Measurements from ENCODE around the gene HTD2.

The HTD2 gene

GRCh38 chr3:58291671-58292338 lies 14.5 kb upstream of the HTD2 start:
- Histone ChIP-seq H3K4me3 (ENCODE audit: low read length) (no peak overlapping the region), H3K27ac (ENCODE audit: low read length) (no peak overlapping the region), H4K20me1 (ENCODE audit: insufficient read depth, low read length) (no peaks in the 10 kb centered on the region), H3K27me3 (replicated peaks; ENCODE audit: insufficient read depth, low read length) (no peaks in the 10 kb centered on the region), H3K4me2 (ENCODE audit: low read depth, low read length) (no peak overlapping the region), H3K9ac (ENCODE audit: low read length) (no peak overlapping the region), H3K9me2 (replicated peaks; ENCODE audit: insufficient read depth, low read length) (no peaks in the 10 kb centered on the region), H3K36me3 (replicated peaks; ENCODE audit: insufficient read depth, low read length) (no peaks in the 10 kb centered on the region), H3K9me3 (replicated peaks; ENCODE audit: insufficient read depth, low read length) (no peaks in the 10 kb centered on the region), H3K4me1 (ENCODE audit: low read length) (no peaks in the 10 kb centered on the region), H3K79me2 (ENCODE audit: low read length) (no peaks in the 10 kb centered on the region), H2AFZ (ENCODE audit: low read length) (no peak overlapping the region), H3F3A (ENCODE audit: insufficient read depth, low read length) (no peaks in the 10 kb centered on the region)
- DNase-seq = no peak
- TF ChIP-seq EZH2phosphoT487 (IDR thresholded peaks at IDR 0.05; ENCODE audit: low read length) (no peak), EZH2 (optimal IDR thresholded peaks at IDR 0.05; ENCODE audit: low read depth, low read length) (no peak), CTCF (IDR thresholded peaks at IDR 0.05; ENCODE audit: low read length) (no peak)

GRCh38 chr3:58292866-58293265 lies 13.5 kb upstream of the HTD2 start:
- Histone ChIP-seq H3K4me3 (ENCODE audit: low read length) (no peak overlapping the region), H3K9ac (ENCODE audit: low read length) (no peak overlapping the region), H3K36me3 (replicated peaks; ENCODE audit: insufficient read depth, low read length) (no peaks in the 10 kb centered on the region), H3K79me2 (ENCODE audit: low read length) (no peaks in the 10 kb centered on the region), H3K4me2 (ENCODE audit: low read depth, low read length) (no peak overlapping the region), H3F3A (ENCODE audit: insufficient read depth, low read length) (no peaks in the 10 kb centered on the region), H3K4me1 (ENCODE audit: low read length) (no peaks in the 10 kb centered on the region), H3K27ac (ENCODE audit: low read length) (no peak overlapping the region), H3K9me2 (replicated peaks; ENCODE audit: insufficient read depth, low read length) (no peaks in the 10 kb centered on the region), H4K20me1 (ENCODE audit: insufficient read depth, low read length) (no peaks in the 10 kb centered on the region), H3K27me3 (replicated peaks; ENCODE audit: insufficient read depth, low read length) (no peaks in the 10 kb centered on the region), H2AFZ (ENCODE audit: low read length) (no peak overlapping the region), H3K9me3 (replicated peaks; ENCODE audit: insufficient read depth, low read length) (no peaks in the 10 kb centered on the region)
- TF ChIP-seq EZH2phosphoT487 (IDR thresholded peaks at IDR 0.05; ENCODE audit: low read length) (no peak), EZH2 (optimal IDR thresholded peaks at IDR 0.05; ENCODE audit: low read depth, low read length) (no peak), CTCF (IDR thresholded peaks at IDR 0.05; ENCODE audit: low read length) (no peak)
- DNase-seq = no peak

- no peaks in the 10 kb centered on the region for H3K9me2 ChIP-seq (replicated peaks; ENCODE audit: insufficient read depth, low read length)
- no peak for TF ChIP-seq EZH2phosphoT487 (IDR thresholded peaks at IDR 0.05; ENCODE audit: low read length)
- TF ChIP-seq EZH2 (optimal IDR thresholded peaks at IDR 0.05; ENCODE audit: low read depth, low read length) = no peak
- no peak for TF ChIP-seq CTCF (IDR thresholded peaks at IDR 0.05; ENCODE audit: low read length)
- no peaks in the 10 kb centered on the region for H3K27me3 ChIP-seq (replicated peaks; ENCODE audit: insufficient read depth, low read length)
- no peak overlapping the region for H3K4me3 ChIP-seq (ENCODE audit: low read length)
- H3K9ac ChIP-seq (ENCODE audit: low read length) = no peak overlapping the region
- H3F3A ChIP-seq (ENCODE audit: insufficient read depth, low read length) = no peaks in the 10 kb centered on the region
- no peaks in the 10 kb centered on the region for H3K9me3 ChIP-seq (replicated peaks; ENCODE audit: insufficient read depth, low read length)
- H4K20me1 ChIP-seq (ENCODE audit: insufficient read depth, low read length) = no peaks in the 10 kb centered on the region
- no peak overlapping the region for H2AFZ ChIP-seq (ENCODE audit: low read length)
- no peak for DNase-seq
- H3K4me1 ChIP-seq (ENCODE audit: low read length) = no peaks in the 10 kb centered on the region
- H3K4me2 ChIP-seq (ENCODE audit: low read depth, low read length) = no peak overlapping the region
- no peaks in the 10 kb centered on the region for H3K36me3 ChIP-seq (replicated peaks; ENCODE audit: insufficient read depth, low read length)
- no peak overlapping the region for H3K27ac ChIP-seq (ENCODE audit: low read length)
- H3K79me2 ChIP-seq (ENCODE audit: low read length) = no peaks in the 10 kb centered on the region
These were observed 12.8 kb upstream of the HTD2 start for GRCh38 chr3:58293516-58293915.
